A549 (cell line): ENCODE measurements around the gene ROR2. TPM values are rescaled to one million over a fixed set of nuclear protein-coding genes. Genes with fewer than 3 reads are reported as not detected.

Experiments used
- ATAC-seq, 2 experiments: fragments of 200-7000 bp in 1 of 2; fragments of >200 bp in 1 of 2; cut with Nextera tagmentation in 1 of 2; cut with Tn5 transposase in 1 of 2; 3 replicates each; pipeline versions ENCODE4 v1.8.0 to v1.9.1; 2018 to 2020; ENCODE audit warnings: mild to moderate bottlenecking in 1 of 2, moderate library complexity in 1 of 2
- CTCF ChIA-PET: fragments of 300-600 bp; sonication (Branson Sonifier 250); formaldehyde crosslinking; extraction: SDS; loops from one replicate; lab custom pipeline; 2021; ENCODE audit warnings: antibody characterized with exemption, inconsistent platforms; lab: Yijun Ruan, JAX
- POLR2A ChIA-PET: fragments of 350-600 bp; formaldehyde crosslinking; extraction: SDS; loops from one replicate; lab custom pipeline; 2021; ENCODE audit warnings: antibody characterized with exemption, inconsistent platforms; lab: Yijun Ruan, JAX
- DNase-seq, 2 experiments: peaks; one replicate each; pipeline versions ENCODE4 v3.0.0 to v3.0.0-alpha.2; 2011 to 2016; ENCODE audit warnings: low read depth in 1 of 2, low spot score in 1 of 2
- FAIRE-seq: peaks from 2 replicates; lab custom pipeline; 2011; peaks lifted over from hg19 to GRCh38; lab: Jason Lieb, UNC
- H3K27ac ChIP-seq, 2 experiments: fragments of >200 bp; sonication (Bioruptor Twin); formaldehyde crosslinking; 3 replicates each; pipeline ENCODE4 v1.5.1; 2016 to 2017
- H3K4me1 ChIP-seq: fragments of >200 bp; sonication (Bioruptor Twin); formaldehyde crosslinking; 3 replicates; pipeline ENCODE4 v1.6.1; 2016
- H3K4me2 ChIP-seq: fragments of >200 bp; sonication (Bioruptor Twin); formaldehyde crosslinking; 3 replicates; pipeline ENCODE4 v1.6.1; 2016
- H3K4me3 ChIP-seq: fragments of >200 bp; sonication (Bioruptor Twin); formaldehyde crosslinking; 3 replicates; pipeline ENCODE4 v1.5.1; 2016
- H3K9me3 ChIP-seq: fragments of >200 bp; sonication (Bioruptor Twin); formaldehyde crosslinking; 3 replicates; pipeline ENCODE4 v1.6.1; 2016
- BCL3 ChIP-seq: fragments of >200 bp; sonication (Bioruptor Twin); formaldehyde crosslinking; IDR thresholded peaks from 3 replicates; pipeline ENCODE4 v1.6.1; 2016
- CHD4 ChIP-seq: fragments of 200-600 bp; sonication (generic); IDR thresholded peaks from 2 replicates; pipeline ENCODE4 v1.6.1; 2016; ENCODE audit warnings: antibody characterized with exemption, mild to moderate bottlenecking, borderline replicate concordance
- CTCF ChIP-seq: fragments of >200 bp; sonication (Bioruptor Twin); formaldehyde crosslinking; IDR thresholded peaks from 3 replicates; pipeline ENCODE4 v1.5.1; 2016
- HOXB13 ChIP-seq: fragments of 250-450 bp; sonication (Bioruptor Pico); IDR thresholded peaks from 2 replicates; pipeline ENCODE4 v1.5.0; 2020; ENCODE audit warnings: low read depth, mild to moderate bottlenecking, moderate library complexity
- JUNB ChIP-seq: fragments of >200 bp; sonication (Bioruptor Twin); formaldehyde crosslinking; IDR thresholded peaks from 2 replicates; pipeline ENCODE4 v1.6.1; 2016
- KDM1A ChIP-seq: fragments of 200-600 bp; sonication (generic); IDR thresholded peaks from 2 replicates; pipeline ENCODE4 v1.6.1; 2016; ENCODE audit warnings: low read depth, mild to moderate bottlenecking
- KDM5A ChIP-seq: fragments of 200-600 bp; sonication (generic); IDR thresholded peaks from 2 replicates; pipeline ENCODE4 v1.6.1; 2016; ENCODE audit warnings: antibody characterized with exemption, mild to moderate bottlenecking
- NPAS2 ChIP-seq: fragments of 250-450 bp; sonication (Bioruptor Pico); IDR thresholded peaks from 2 replicates; pipeline ENCODE4 v1.8.0; 2022; ENCODE audit warnings: mild to moderate bottlenecking, moderate library complexity, borderline replicate concordance
- PBX3 ChIP-seq: IDR thresholded peaks from 2 replicates; pipeline ENCODE4 v1.6.1; 2012
- PHF8 ChIP-seq: fragments of 200-600 bp; sonication (generic); IDR thresholded peaks from 2 replicates; pipeline ENCODE4 v1.6.1; 2016; ENCODE audit warnings: low read depth, mild to moderate bottlenecking, antibody characterized with exemption, moderate library complexity, borderline replicate concordance
- POLR2A ChIP-seq: IDR thresholded peaks from 2 replicates; pipeline ENCODE4 v1.6.1; 2012; ENCODE audit warnings: mild to moderate bottlenecking, low read length
- ZC3H11A ChIP-seq: fragments of 450-650 bp; IDR thresholded peaks from 2 replicates; pipeline ENCODE4 v1.6.1; 2014; ENCODE audit warnings: antibody characterized with exemption, mild to moderate bottlenecking
- ZNF302 ChIP-seq: fragments of 250-450 bp; sonication (Bioruptor Pico); IDR thresholded peaks from 2 replicates; pipeline ENCODE4 v1.9.0; 2021; ENCODE audit warnings: inconsistent platforms, mild to moderate bottlenecking, moderate library complexity
- WGBS: methylation state at CpG from one replicate; pipeline ENCODE4 v1.1.6; 2017; ENCODE audit errors: missing lambda C conversion rate; 5-methylcytosine and 5-hydroxymethylcytosine counted together
- polyA plus RNA-seq, 4 experiments: library from polyadenylated mRNA; depleted of rRNA in 3 of 4; stranded (reverse); fragments of >200 nt; fragmentation: RNase III in 1 of 4; extraction: RNeasy Plus Mini Kit Qiagen cat#74134 plus additional on column Dnase treatment in 1 of 4; gene quantifications; 2 replicates in 3 of 4; 3 replicates in 1 of 4; pipeline ENCODE4 v1.2.3, GENCODE V29; 2011 to 2017
- TF ChIP-seq, protein P1 (sequence below): fragments of 250-450 bp; sonication (Bioruptor Pico); IDR thresholded peaks from 2 replicates; pipeline ENCODE4 v1.5.0; 2020; ENCODE audit warnings: low read depth, mild to moderate bottlenecking, moderate library complexity
- TF ChIP-seq, protein P2 (sequence below): IDR thresholded peaks from 2 replicates; pipeline ENCODE4 v1.6.1; 2012
- TF ChIP-seq, protein P3 (sequence below): IDR thresholded peaks from 2 replicates; pipeline ENCODE4 v1.6.1; 2012; ENCODE audit warnings: low read depth, borderline replicate concordance
- TF ChIP-seq, protein P4 (sequence below): fragments of 150-350 bp; IDR thresholded peaks from 2 replicates; pipeline ENCODE4 v1.6.1; 2014; ENCODE audit warnings: low read depth, mild to moderate bottlenecking, low read length

Gene ROR2
- polyA plus RNA-seq, 2 of the 4 experiments (the other 2 are of a cell fraction): 0.12 to 0.53 TPM

GRCh38 chr9:91744114-91744513, 205.9 kb downstream of the ROR2 start:
- FAIRE-seq (no peak), ATAC-seq (no peak), DNase-seq (no peak)
- WGBS: 87% methylated on average over 7 of the region's 7 CpGs
- ChIA-PET POLR2A (no interaction called here), CTCF (interaction anchor here (0.6 to 1.5 kb wide), 4 partner anchors 14 to 714 kb away, joined by 3 to 4 read pairs (median 4); no protein-coding TSS in a partner anchor)
- Histone ChIP-seq H3K4me2 (no peak overlapping the region), H3K4me3 (no peak overlapping the region), H3K4me1 (no peaks in the 10 kb centered on the region), H3K27ac (no peak overlapping the region), H3K9me3 (no peaks in the 10 kb centered on the region)
- TF ChIP-seq, protein P1, sequence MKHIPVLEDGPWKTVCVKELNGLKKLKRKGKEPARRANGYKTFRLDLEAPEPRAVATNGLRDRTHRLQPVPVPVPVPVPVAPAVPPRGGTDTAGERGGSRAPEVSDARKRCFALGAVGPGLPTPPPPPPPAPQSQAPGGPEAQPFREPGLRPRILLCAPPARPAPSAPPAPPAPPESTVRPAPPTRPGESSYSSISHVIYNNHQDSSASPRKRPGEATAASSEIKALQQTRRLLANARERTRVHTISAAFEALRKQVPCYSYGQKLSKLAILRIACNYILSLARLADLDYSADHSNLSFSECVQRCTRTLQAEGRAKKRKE (CRISPR knock-in tag): no peak
- TF ChIP-seq HOXB13 (CRISPR knock-in tag) (no peak), ZC3H11A (no peak), BCL3 (no peak), POLR2A (no peak)
- TF ChIP-seq, protein P2, sequence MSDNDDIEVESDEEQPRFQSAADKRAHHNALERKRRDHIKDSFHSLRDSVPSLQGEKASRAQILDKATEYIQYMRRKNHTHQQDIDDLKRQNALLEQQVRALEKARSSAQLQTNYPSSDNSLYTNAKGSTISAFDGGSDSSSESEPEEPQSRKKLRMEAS: no peak
- TF ChIP-seq, protein P3, sequence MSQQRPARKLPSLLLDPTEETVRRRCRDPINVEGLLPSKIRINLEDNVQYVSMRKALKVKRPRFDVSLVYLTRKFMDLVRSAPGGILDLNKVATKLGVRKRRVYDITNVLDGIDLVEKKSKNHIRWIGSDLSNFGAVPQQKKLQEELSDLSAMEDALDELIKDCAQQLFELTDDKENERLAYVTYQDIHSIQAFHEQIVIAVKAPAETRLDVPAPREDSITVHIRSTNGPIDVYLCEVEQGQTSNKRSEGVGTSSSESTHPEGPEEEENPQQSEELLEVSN: no peak

- DNase-seq (no peak), FAIRE-seq (no peak), ATAC-seq (no peak)
- Histone ChIP-seq H3K4me3 (no peak overlapping the region), H3K27ac (no peak overlapping the region), H3K4me2 (no peak overlapping the region), H3K4me1 (no peaks in the 10 kb centered on the region), H3K9me3 (no peaks in the 10 kb centered on the region)
- POLR2A ChIA-PET: no interaction called here
- CTCF ChIA-PET: interaction anchor here (0.8 to 3.0 kb wide), 3 partner anchors 9 to 1040 kb away, joined by 3 to 9 read pairs (median 3); no protein-coding TSS in a partner anchor
- TF ChIP-seq NPAS2 (CRISPR knock-in tag): no peak
- TF ChIP-seq, protein P1 (CRISPR knock-in tag): no peak
- TF ChIP-seq JUNB: no peak
- no peak for TF ChIP-seq POLR2A
- TF ChIP-seq ZNF302 (CRISPR knock-in tag): no peak
- no peak for TF ChIP-seq BCL3
- TF ChIP-seq, protein P2: no peak
- TF ChIP-seq CTCF: no peak
- no peak for TF ChIP-seq PHF8
- no peak for TF ChIP-seq PBX3
- TF ChIP-seq KDM1A: no peak
- no peak for TF ChIP-seq KDM5A
- TF ChIP-seq, protein P4, sequence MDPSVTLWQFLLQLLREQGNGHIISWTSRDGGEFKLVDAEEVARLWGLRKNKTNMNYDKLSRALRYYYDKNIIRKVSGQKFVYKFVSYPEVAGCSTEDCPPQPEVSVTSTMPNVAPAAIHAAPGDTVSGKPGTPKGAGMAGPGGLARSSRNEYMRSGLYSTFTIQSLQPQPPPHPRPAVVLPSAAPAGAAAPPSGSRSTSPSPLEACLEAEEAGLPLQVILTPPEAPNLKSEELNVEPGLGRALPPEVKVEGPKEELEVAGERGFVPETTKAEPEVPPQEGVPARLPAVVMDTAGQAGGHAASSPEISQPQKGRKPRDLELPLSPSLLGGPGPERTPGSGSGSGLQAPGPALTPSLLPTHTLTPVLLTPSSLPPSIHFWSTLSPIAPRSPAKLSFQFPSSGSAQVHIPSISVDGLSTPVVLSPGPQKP: no peak
- TF ChIP-seq CHD4: no peak
Measured at GRCh38 chr9:91741522-91741921, 208.5 kb downstream of the ROR2 start.
